WTC11 (cell line): ENCODE results near the gene KCNMB3.

Experiments
- ATF1 ChIP-seq: sonication (generic); formaldehyde crosslinking; IDR thresholded peaks from 2 replicates; pipeline ENCODE4 v1.8.1; 2023; ENCODE audit warnings: mild to moderate bottlenecking, moderate library complexity, missing genetic modification reagents
- ATF3 ChIP-seq: sonication (generic); formaldehyde crosslinking; conservative IDR thresholded peaks from 2 replicates; pipeline ENCODE4 v1.8.1; 2022; ENCODE audit warnings: mild to moderate bottlenecking, missing genetic modification reagents
- CTCF ChIP-seq: fragments of 200-600 bp; IDR thresholded peaks from 2 replicates; pipeline ENCODE4 v1.8.0; 2022; ENCODE audit warnings: antibody characterized with exemption
- FOXJ3 ChIP-seq: sonication (generic); formaldehyde crosslinking; IDR thresholded peaks from 2 replicates; pipeline ENCODE4 v1.9.0; 2021; ENCODE audit warnings: missing genetic modification reagents, mild to moderate bottlenecking, borderline replicate concordance
- JUN ChIP-seq: sonication (generic); formaldehyde crosslinking; IDR thresholded peaks from 2 replicates; pipeline ENCODE4 v1.8.0; 2023; ENCODE audit warnings: mild to moderate bottlenecking, missing genetic modification reagents
- SMAD3 ChIP-seq: sonication (generic); formaldehyde crosslinking; IDR thresholded peaks from 2 replicates; pipeline ENCODE4 v1.8.0; 2022; ENCODE audit warnings: missing genetic modification reagents, mild to moderate bottlenecking, borderline replicate concordance
- ZNF232 ChIP-seq: sonication (generic); formaldehyde crosslinking; IDR thresholded peaks from 2 replicates; pipeline ENCODE4 v1.8.0; 2022; ENCODE audit warnings: mild to moderate bottlenecking, missing genetic modification reagents
- ZNF317 ChIP-seq: sonication (generic); formaldehyde crosslinking; IDR thresholded peaks from 2 replicates; pipeline ENCODE4 v1.8.1; 2023; ENCODE audit warnings: low read depth, mild to moderate bottlenecking, moderate library complexity, missing genetic modification reagents, borderline replicate concordance

- TF ChIP-seq ZNF232 (CRISPR knock-in tag) (no peak), SMAD3 (CRISPR knock-in tag) (no peak), JUN (no peak), CTCF (no peak), ATF1 (CRISPR knock-in tag) (no peak), FOXJ3 (CRISPR knock-in tag) (no peak), ZNF317 (no peak), ATF3 (CRISPR knock-in tag) (no peak)
Observed at GRCh38 chr3:179299316-179299715, 48.4 kb upstream of the KCNMB3 start.
